MV-4-11 (cell line): ENCODE data around the gene ELMO2.
"Not testable (repeated sequence)": the region's sequence is repeated elsewhere in the genome, so short reads cannot be mapped to it uniquely, and the experiment has no call there.

Experiments
- DNase-seq: peaks from one replicate; lab custom pipeline; 2025; lab: John Stamatoyannopoulos, UW

ELMO2 gene

GRCh38 chr20:46406986-46407670 lies 713 bp upstream of the ELMO2 start:
- peak; percentile 88 for DNase-seq

- no peak for DNase-seq
Measured at GRCh38 chr20:46402331-46402811, 4.0 kb downstream of the ELMO2 start.

GRCh38 chr20:46401478-46401860 lies 4.9 kb downstream of the ELMO2 start:
- DNase-seq: peak; percentile 47

GRCh38 chr20:46400828-46401477 lies 5.5 kb downstream of the ELMO2 start:
- DNase-seq: peak; percentile 20

GRCh38 chr20:46400253-46400652 lies 6.2 kb downstream of the ELMO2 start:
- DNase-seq: peak; percentile 89

- DNase-seq: no peak
Measured at GRCh38 chr20:46399401-46399800, 7.0 kb downstream of the ELMO2 start.

GRCh38 chr20:46398963-46399362 lies 7.5 kb downstream of the ELMO2 start:
- no peak for DNase-seq

GRCh38 chr20:46396052-46396740 lies 10.2 kb downstream of the ELMO2 start:
- no peak for DNase-seq

- DNase-seq: no peak
Measured at GRCh38 chr20:46394872-46395760, 11.3 kb downstream of the ELMO2 start.

- no peak for DNase-seq
Measured at GRCh38 chr20:46393967-46394366, 12.4 kb downstream of the ELMO2 start.

GRCh38 chr20:46388937-46389336 lies 17.5 kb downstream of the ELMO2 start:
- DNase-seq: no peak

- no peak for DNase-seq
Measured at GRCh38 chr20:46388201-46388836, 18.1 kb downstream of the ELMO2 start.

- not testable (repeated sequence) for DNase-seq
Measured at GRCh38 chr20:46387054-46387453, 19.4 kb downstream of the ELMO2 start.

- DNase-seq: no peak
Measured at GRCh38 chr20:46378412-46379009, 27.9 kb downstream of the ELMO2 start.

GRCh38 chr20:46377518-46377917 lies 28.9 kb downstream of the ELMO2 start:
- no peak for DNase-seq

GRCh38 chr20:46376196-46376785 lies 30.1 kb downstream of the ELMO2 start:
- no peak for DNase-seq

GRCh38 chr20:46375771-46376170 lies 30.6 kb downstream of the ELMO2 start:
- no peak for DNase-seq

GRCh38 chr20:46374383-46374782 lies 32.0 kb downstream of the ELMO2 start:
- no peak for DNase-seq

- DNase-seq: peak; percentile 53
Measured at GRCh38 chr20:46371656-46372055, 34.8 kb downstream of the ELMO2 start.

GRCh38 chr20:46368902-46369268 lies 37.5 kb downstream of the ELMO2 start:
- no peak for DNase-seq
